ENCODE results near the gene PPP1R3F. TPM values are rescaled to one million over a fixed set of nuclear protein-coding genes. Genes with fewer than 3 reads are reported as not detected.

The PPP1R3F gene
- total RNA-seq, 1 donor from 2014 or later = 1.8 TPM

- TF ChIP-seq CTCF (IDR thresholded peaks at IDR 0.05; ENCODE audit: insufficient read depth, low read length, severe bottlenecking) = no peak
- DNase-seq (ENCODE audit: low read depth) = no peak
- FAIRE-seq = no peak
- H3K36me3 ChIP-seq (ENCODE audit: control insufficient read depth, insufficient read depth, low read length) = no peaks in the 10 kb centered on the region
- H3K27me3 ChIP-seq (ENCODE audit: control insufficient read depth, insufficient read depth, low read length) = no peaks in the 10 kb centered on the region
- H3K4me3 ChIP-seq (ENCODE audit: low read depth, low read length) = no peak overlapping the region
Measured at GRCh38 chrX:49233887-49234555, 35.6 kb upstream of the PPP1R3F start.

GRCh38 chrX:49237060-49237459 lies 32.5 kb upstream of the PPP1R3F start:
- no peak for DNase-seq (ENCODE audit: low read depth)
- Histone ChIP-seq H3K36me3 (ENCODE audit: control insufficient read depth, insufficient read depth, low read length) (peaks cover 2% of the 10 kb centered on the region), H3K4me3 (ENCODE audit: low read depth, low read length) (no peak overlapping the region), H3K27me3 (ENCODE audit: control insufficient read depth, insufficient read depth, low read length) (no peaks in the 10 kb centered on the region)
- no peak for FAIRE-seq
- no peak for TF ChIP-seq CTCF (IDR thresholded peaks at IDR 0.05; ENCODE audit: insufficient read depth, low read length, severe bottlenecking)

- no peak overlapping the region for H3K4me3 ChIP-seq (ENCODE audit: low read depth, low read length)
- DNase-seq (ENCODE audit: low read depth) (no peak), FAIRE-seq (no peak)
- peaks cover 6% of the 10 kb centered on the region for H3K36me3 ChIP-seq (ENCODE audit: control insufficient read depth, insufficient read depth, low read length)
- no peaks in the 10 kb centered on the region for H3K27me3 ChIP-seq (ENCODE audit: control insufficient read depth, insufficient read depth, low read length)
- TF ChIP-seq CTCF (IDR thresholded peaks at IDR 0.05; ENCODE audit: insufficient read depth, low read length, severe bottlenecking) = no peak
Measured at GRCh38 chrX:49238735-49239134, 30.9 kb upstream of the PPP1R3F start.

GRCh38 chrX:49242545-49243066 lies 27.0 kb upstream of the PPP1R3F start:
- Histone ChIP-seq H3K36me3 (ENCODE audit: control insufficient read depth, insufficient read depth, low read length) (peaks cover 6% of the 10 kb centered on the region), H3K27me3 (ENCODE audit: control insufficient read depth, insufficient read depth, low read length) (no peaks in the 10 kb centered on the region), H3K4me3 (ENCODE audit: low read depth, low read length) (no peak overlapping the region)
- no peak for FAIRE-seq
- DNase-seq (ENCODE audit: low read depth) = peak; percentile 20
- TF ChIP-seq CTCF (IDR thresholded peaks at IDR 0.05; ENCODE audit: insufficient read depth, low read length, severe bottlenecking) = no peak

GRCh38 chrX:49243166-49243565 lies 26.4 kb upstream of the PPP1R3F start:
- FAIRE-seq (no peak), DNase-seq (ENCODE audit: low read depth) (no peak)
- H3K36me3 ChIP-seq (ENCODE audit: control insufficient read depth, insufficient read depth, low read length) = peaks cover 6% of the 10 kb centered on the region
- H3K4me3 ChIP-seq (ENCODE audit: low read depth, low read length) = no peak overlapping the region
- H3K27me3 ChIP-seq (ENCODE audit: control insufficient read depth, insufficient read depth, low read length) = no peaks in the 10 kb centered on the region
- TF ChIP-seq CTCF (IDR thresholded peaks at IDR 0.05; ENCODE audit: insufficient read depth, low read length, severe bottlenecking) = no peak

- Histone ChIP-seq H3K36me3 (ENCODE audit: control insufficient read depth, insufficient read depth, low read length) (peaks cover 8% of the 10 kb centered on the region), H3K27me3 (ENCODE audit: control insufficient read depth, insufficient read depth, low read length) (no peaks in the 10 kb centered on the region), H3K4me3 (ENCODE audit: low read depth, low read length) (no peak overlapping the region)
- no peak for FAIRE-seq
- no peak for TF ChIP-seq CTCF (IDR thresholded peaks at IDR 0.05; ENCODE audit: insufficient read depth, low read length, severe bottlenecking)
- no peak for DNase-seq (ENCODE audit: low read depth)
Measured at GRCh38 chrX:49244207-49244606, 25.4 kb upstream of the PPP1R3F start.
